ENCODE data around the gene FIGNL1. TPM values are rescaled to one million over a fixed set of nuclear protein-coding genes. Genes with fewer than 3 reads are reported as not detected.

FIGNL1 gene
- total RNA-seq, 6 donors from 2014 or later: 1.9 to 14.7 (median 8.0) TPM

GRCh38 chr7:50426280-50427045, 23.7 kb downstream of the FIGNL1 start:
- Histone ChIP-seq H3K4me1 (no peaks in the 10 kb centered on the region), H3K27me3 (no peaks in the 10 kb centered on the region), H3K36me3 (no peaks in the 10 kb centered on the region), H3K4me3 (no peak overlapping the region), H3K9me3 (no peaks in the 10 kb centered on the region), H3K27ac (no peak overlapping the region)
- DNase-seq (no peak), ATAC-seq (ENCODE audit: low FRiP score in 2 of 2) (no peak)
- 83 to 86% methylated on average over 5 of the region's 5 CpGs for WGBS, 2 donors
- TF ChIP-seq, protein P1, sequence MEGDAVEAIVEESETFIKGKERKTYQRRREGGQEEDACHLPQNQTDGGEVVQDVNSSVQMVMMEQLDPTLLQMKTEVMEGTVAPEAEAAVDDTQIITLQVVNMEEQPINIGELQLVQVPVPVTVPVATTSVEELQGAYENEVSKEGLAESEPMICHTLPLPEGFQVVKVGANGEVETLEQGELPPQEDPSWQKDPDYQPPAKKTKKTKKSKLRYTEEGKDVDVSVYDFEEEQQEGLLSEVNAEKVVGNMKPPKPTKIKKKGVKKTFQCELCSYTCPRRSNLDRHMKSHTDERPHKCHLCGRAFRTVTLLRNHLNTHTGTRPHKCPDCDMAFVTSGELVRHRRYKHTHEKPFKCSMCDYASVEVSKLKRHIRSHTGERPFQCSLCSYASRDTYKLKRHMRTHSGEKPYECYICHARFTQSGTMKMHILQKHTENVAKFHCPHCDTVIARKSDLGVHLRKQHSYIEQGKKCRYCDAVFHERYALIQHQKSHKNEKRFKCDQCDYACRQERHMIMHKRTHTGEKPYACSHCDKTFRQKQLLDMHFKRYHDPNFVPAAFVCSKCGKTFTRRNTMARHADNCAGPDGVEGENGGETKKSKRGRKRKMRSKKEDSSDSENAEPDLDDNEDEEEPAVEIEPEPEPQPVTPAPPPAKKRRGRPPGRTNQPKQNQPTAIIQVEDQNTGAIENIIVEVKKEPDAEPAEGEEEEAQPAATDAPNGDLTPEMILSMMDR (IDR thresholded peaks at IDR 0.05): no peak
- TF ChIP-seq EP300 (IDR thresholded peaks at IDR 0.05) (no peak), POLR2AphosphoS5 (IDR thresholded peaks at IDR 0.05) (no peak), POLR2A (IDR thresholded peaks at IDR 0.05) (no peak)

- Histone ChIP-seq H3K4me1 (no peaks in the 10 kb centered on the region), H3K27me3 (no peaks in the 10 kb centered on the region), H3K27ac (no peak overlapping the region), H3K4me3 (no peak overlapping the region), H3K9me3 (no peaks in the 10 kb centered on the region), H3K36me3 (no peaks in the 10 kb centered on the region)
- no peak for ATAC-seq (ENCODE audit: low FRiP score in 2 of 2)
- DNase-seq: no peak
- TF ChIP-seq POLR2AphosphoS5 (IDR thresholded peaks at IDR 0.05) (no peak), POLR2A (IDR thresholded peaks at IDR 0.05) (no peak), EP300 (IDR thresholded peaks at IDR 0.05) (no peak)
- TF ChIP-seq, protein P1 (IDR thresholded peaks at IDR 0.05): no peak
- 88 to 96% methylated on average over 6 of the region's 6 CpGs for whole genome bisulfite sequencing, 2 donors
These were observed 24.8 kb downstream of the FIGNL1 start for GRCh38 chr7:50425318-50425717.

GRCh38 chr7:50423860-50424259, 26.3 kb downstream of the FIGNL1 start:
- H3K27ac ChIP-seq: no peak overlapping the region
- no peaks in the 10 kb centered on the region for H3K27me3 ChIP-seq
- TF ChIP-seq, protein P1 (IDR thresholded peaks at IDR 0.05): no peak
- TF ChIP-seq POLR2A (IDR thresholded peaks at IDR 0.05) (no peak), EP300 (IDR thresholded peaks at IDR 0.05) (no peak), POLR2AphosphoS5 (IDR thresholded peaks at IDR 0.05) (no peak)
- 81 to 86% methylated on average over 3 to 4 of the region's 4 CpGs for WGBS, 2 donors
- H3K36me3 ChIP-seq: no peaks in the 10 kb centered on the region
- ATAC-seq (ENCODE audit: low FRiP score in 2 of 2) (no peak), DNase-seq (no peak)
- H3K4me3 ChIP-seq: no peak overlapping the region
- no peaks in the 10 kb centered on the region for H3K9me3 ChIP-seq
- no peaks in the 10 kb centered on the region for H3K4me1 ChIP-seq

GRCh38 chr7:50422858-50423257, 27.3 kb downstream of the FIGNL1 start:
- Histone ChIP-seq H3K9me3 (no peaks in the 10 kb centered on the region), H3K4me3 (no peak overlapping the region), H3K27ac (no peak overlapping the region), H3K4me1 (no peaks in the 10 kb centered on the region), H3K27me3 (no peaks in the 10 kb centered on the region), H3K36me3 (no peaks in the 10 kb centered on the region)
- ATAC-seq (ENCODE audit: low FRiP score in 2 of 2): no peak
- no peak for TF ChIP-seq POLR2A (IDR thresholded peaks at IDR 0.05)
- TF ChIP-seq, protein P1 (IDR thresholded peaks at IDR 0.05): no peak
- no peak for TF ChIP-seq EP300 (IDR thresholded peaks at IDR 0.05)
- TF ChIP-seq POLR2AphosphoS5 (IDR thresholded peaks at IDR 0.05): no peak
- no peak for DNase-seq
- 70 to 77% methylated on average over 6 of the region's 6 CpGs for WGBS, 2 donors

DNA sequence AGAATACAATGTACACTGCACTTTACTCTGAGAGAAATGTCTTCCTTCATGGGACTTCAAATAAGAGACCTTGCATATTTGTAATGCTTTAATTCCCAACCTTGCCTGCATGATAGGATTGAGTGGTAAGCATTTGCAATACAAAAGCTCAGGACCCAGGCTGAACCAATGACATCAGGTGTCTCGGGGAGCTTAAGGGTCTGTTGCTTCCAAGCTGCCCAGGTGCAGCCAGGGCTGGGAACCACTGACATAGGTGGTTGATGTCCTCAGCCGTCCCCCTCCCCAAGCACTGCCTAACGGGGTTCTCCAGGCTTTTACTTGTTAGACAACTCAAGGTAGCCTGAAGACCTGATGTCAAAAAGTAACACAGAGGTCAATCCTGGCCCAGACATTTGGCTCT, 29.1 kb downstream of the FIGNL1 start:
- H3K4me1 ChIP-seq: peaks cover 0 to 4% (median 2%) of the 10 kb centered on the region in 4 donors
- no peak overlapping the region for H3K4me3 ChIP-seq
- no peak for TF ChIP-seq POLR2A (IDR thresholded peaks at IDR 0.05)
- TF ChIP-seq EP300 (IDR thresholded peaks at IDR 0.05): no peak
- no peak for TF ChIP-seq POLR2AphosphoS5 (IDR thresholded peaks at IDR 0.05)
- TF ChIP-seq, protein P1 (IDR thresholded peaks at IDR 0.05): no peak
- H3K27me3 ChIP-seq: no peaks in the 10 kb centered on the region
- DNase-seq (no peak), ATAC-seq (ENCODE audit: low FRiP score in 2 of 2) (no peak)
- 67 to 80% methylated on average over 3 of the region's 3 CpGs for WGBS, 2 donors
- H3K27ac ChIP-seq: no peak overlapping the region
- H3K9me3 ChIP-seq: no peaks in the 10 kb centered on the region
- H3K36me3 ChIP-seq: no peaks in the 10 kb centered on the region

Data from upper lobe of left lung (tissue), 6 donors.